GM12874 (cell line): ENCODE measurements around the gene PON2.

Source experiments
- CTCF ChIP-seq: IDR thresholded peaks from 2 replicates; pipeline ENCODE4 v1.5.1; 2011; ENCODE audit warnings: low read depth, mild to moderate bottlenecking, control low read depth, low read length, moderate library complexity; ENCODE audit not compliant: insufficient read depth

Gene PON2

GRCh38 chr7:95375591-95376257, 59.1 kb downstream of the PON2 start:
- TF ChIP-seq CTCF, result no peak

- no peak for TF ChIP-seq CTCF
Observed at GRCh38 chr7:95373323-95373722, 61.5 kb downstream of the PON2 start.

- TF ChIP-seq CTCF, result no peak
Observed at GRCh38 chr7:95368235-95368634, 66.6 kb downstream of the PON2 start.

GRCh38 chr7:95367606-95368005, 67.2 kb downstream of the PON2 start:
- no peak for TF ChIP-seq CTCF

GRCh38 chr7:95365151-95365550, 69.7 kb downstream of the PON2 start:
- no peak for TF ChIP-seq CTCF

GRCh38 chr7:95357623-95358022, 77.2 kb downstream of the PON2 start:
- TF ChIP-seq CTCF, result no peak
